ENCODE data around the gene UBLCP1. TPM values are rescaled to one million over a fixed set of nuclear protein-coding genes. Genes with fewer than 3 reads are reported as not detected.

UBLCP1 gene
- total RNA-seq, 1 experiment from 2014 or later, result 32.9 TPM

GRCh38 chr5:159240301-159240870 is 22.7 kb upstream of the UBLCP1 start:
- Histone ChIP-seq H3K4me1 (ENCODE audit: control insufficient read depth in 1 of 2, insufficient read depth in 2 of 2, low read length in 2 of 2) (peaks cover 6 to 12% of the 10 kb centered on the region in 2 experiments; a peak in 3 of 4 replicates), H3K79me2 (ENCODE audit: insufficient read depth, low read length) (no peaks in the 10 kb centered on the region), H2AFZ (ENCODE audit: low read depth, low read length, poor library complexity, severe bottlenecking) (peak overlapping the region; percentile 97), H3K9ac (ENCODE audit: low read length) (peak overlapping the region; percentile 13; the same call in 1 of the 2 replicates), H3K27ac (ENCODE audit: low read depth, low read length) (no peak overlapping the region), H3K9me3 (ENCODE audit: control insufficient read depth in 1 of 2, insufficient read depth in 1 of 2, low read depth in 1 of 2, low read length in 2 of 2) (no peaks in the 10 kb centered on the region), H4K20me1 (ENCODE audit: insufficient read depth) (no peaks in the 10 kb centered on the region), H3K36me3 (ENCODE audit: control insufficient read depth in 1 of 2, insufficient read depth in 2 of 2, low read length in 2 of 2) (no peaks in the 10 kb centered on the region), H3K9me2 (ENCODE audit: insufficient read depth) (no peaks in the 10 kb centered on the region), H3K27me3 (ENCODE audit: insufficient read depth, low read length) (no peaks in the 10 kb centered on the region), H3K4me3 (replicated peaks in 1 of 2; ENCODE audit: low read depth in 1 of 2, low read length in 2 of 2) (peak overlapping the region in 1 of 2 experiments; percentile 40; a peak in 2 of 4 replicates), H3K4me2 (ENCODE audit: low read length) (peak overlapping the region; percentile 74)
- RAD21 ChIA-PET (ENCODE audit: low non-redundant PET in 1 of 2, low total read pairs in 2 of 2, uncharacterized antibody in 2 of 2, unreplicated experiment in 2 of 2), result no interaction called here
- intact Hi-C loops (cut with micrococcal nuclease), result no loop called here
- CTCF ChIA-PET, result no interaction called here
- BruUV-seq (replicated peaks), result no TSS peak
- TF ChIP-seq JUND (IDR thresholded peaks at IDR 0.05) (peak; percentile 83), ZBTB33 (IDR thresholded peaks at IDR 0.05; ENCODE audit: extremely low read depth, insufficient replicate concordance, low read length) (no peak), CBX3 (IDR thresholded peaks at IDR 0.05; ENCODE audit: low read depth) (peak; percentile 80), FOSL1 (IDR thresholded peaks at IDR 0.05; ENCODE audit: low read depth) (peak; percentile 81), SRF (IDR thresholded peaks at IDR 0.05; ENCODE audit: low read depth) (peak; percentile 49; the same call in 1 of the 2 replicates), ELF1 (IDR thresholded peaks at IDR 0.05; ENCODE audit: borderline replicate concordance, low read depth) (no peak; the same call in 1 of the 2 replicates), CEBPB (IDR thresholded peaks at IDR 0.05; ENCODE audit: low read depth) (peak; percentile 72; the same call in 1 of the 2 replicates), SP1 (IDR thresholded peaks at IDR 0.05; ENCODE audit: low read depth) (peak; percentile 52; the same call in 1 of the 2 replicates), EZH2 (IDR thresholded peaks at IDR 0.05) (no peak), ATF3 (IDR thresholded peaks at IDR 0.05) (0 out of 2 replicates have a peak, but pooled peaks have one; percentile 48)
- DNase-seq (ENCODE audit: low read depth, low spot score) (no peak), ATAC-seq (peak; percentile 89)
- POLR2A ChIA-PET, result interaction anchor here (1.1 kb wide), 1 partner anchor 9 kb away, joined by 4 read pairs; no protein-coding TSS in a partner anchor

Measured in HCT116 (cell line).